HG02840 (cell line): ENCODE results near the gene DNAJC11.

ENCODE experiments used
- ATAC-seq: cut with Tn5 transposase; IDR thresholded peaks from one replicate; pipeline ENCODE4 v1.9.1; 2021; ENCODE audit warnings: mild to moderate bottlenecking, moderate library complexity, moderate number of reproducible peaks; ENCODE audit not compliant: unreplicated experiment, low FRiP score

DNAJC11 gene

GRCh38 chr1:6588893-6589520 lies 112.6 kb downstream of the DNAJC11 start:
- no peak for ATAC-seq

GRCh38 chr1:6588128-6588892 lies 113.3 kb downstream of the DNAJC11 start:
- ATAC-seq = no peak

- ATAC-seq = no peak
Measured at GRCh38 chr1:6587261-6588005, 114.2 kb downstream of the DNAJC11 start.

- ATAC-seq = no peak
Measured at GRCh38 chr1:6586404-6586816, 115.2 kb downstream of the DNAJC11 start.

DNA sequence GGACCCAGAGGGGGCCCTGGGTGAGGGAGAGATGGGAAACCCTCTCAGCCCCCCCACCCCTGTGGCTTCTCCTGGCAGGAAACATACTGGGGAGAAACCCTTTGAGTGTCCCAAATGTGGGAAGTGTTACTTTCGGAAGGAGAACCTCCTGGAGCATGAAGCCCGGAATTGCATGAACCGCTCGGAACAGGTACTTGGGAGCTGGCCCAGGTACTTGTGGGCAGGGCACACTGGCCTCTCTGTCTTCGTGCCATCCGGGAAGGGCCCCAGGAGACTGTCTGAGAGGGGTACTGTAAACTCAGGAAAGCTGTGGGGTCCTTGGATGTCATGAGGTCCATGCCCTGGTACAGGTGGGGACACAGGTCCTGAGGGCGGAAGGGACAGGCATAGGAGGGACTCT lies 115.8 kb downstream of the DNAJC11 start:
- ATAC-seq = no peak

- no peak for ATAC-seq
Measured at GRCh38 chr1:6585081-6585722, 116.4 kb downstream of the DNAJC11 start.
